Vagina (tissue), 2 donors: Measurements from ENCODE around the gene SLC7A9.

Source experiments
- CTCF ChIP-seq, 3 experiments: fragments of 450-650 bp in 2 of 3; fragments of 200-600 bp in 1 of 3; sonication (generic) in 1 of 3; IDR thresholded peaks; one replicate each; pipeline ENCODE4 v1.5.1; 2017 to 2019; ENCODE audit warnings: antibody characterized with exemption in 3 of 3, mild to moderate bottlenecking in 2 of 3, moderate library complexity in 2 of 3
- POLR2A ChIP-seq, 2 donors: fragments of 450-650 bp; IDR thresholded peaks; one replicate each; pipeline ENCODE4 v1.6.1; 2017; ENCODE audit warnings: antibody characterized with exemption in 2 of 2, mild to moderate bottlenecking in 2 of 2, moderate library complexity in 2 of 2
- POLR2AphosphoS5 ChIP-seq, 2 donors: sonication (generic); formaldehyde crosslinking; IDR thresholded peaks; one replicate each; pipeline ENCODE4 v1.9.0; 2017; ENCODE audit warnings: antibody characterized with exemption in 2 of 2, mild to moderate bottlenecking in 2 of 2, low read depth in 1 of 2; ENCODE audit not compliant: insufficient read depth in 1 of 2

- no peak for TF ChIP-seq POLR2A (IDR thresholded peaks at IDR 0.05)
- TF ChIP-seq CTCF (IDR thresholded peaks at IDR 0.05): no peak
- no peak for TF ChIP-seq POLR2AphosphoS5 (IDR thresholded peaks at IDR 0.05; ENCODE audit: insufficient read depth in 1 of 2, low read depth in 1 of 2)
Measured at GRCh38 chr19:32876919-32877285, 7.3 kb upstream of the SLC7A9 start.
